HG02840 (cell line): ENCODE results near the gene PDK3.

Source experiments
- ATAC-seq: cut with Tn5 transposase; IDR thresholded peaks from one replicate; pipeline ENCODE4 v1.9.1; 2021; ENCODE audit warnings: mild to moderate bottlenecking, moderate library complexity, moderate number of reproducible peaks; ENCODE audit not compliant: unreplicated experiment, low FRiP score

Gene PDK3

GRCh38 chrX:24542756-24543155, 77.7 kb downstream of the PDK3 start:
- no peak for ATAC-seq

DNA sequence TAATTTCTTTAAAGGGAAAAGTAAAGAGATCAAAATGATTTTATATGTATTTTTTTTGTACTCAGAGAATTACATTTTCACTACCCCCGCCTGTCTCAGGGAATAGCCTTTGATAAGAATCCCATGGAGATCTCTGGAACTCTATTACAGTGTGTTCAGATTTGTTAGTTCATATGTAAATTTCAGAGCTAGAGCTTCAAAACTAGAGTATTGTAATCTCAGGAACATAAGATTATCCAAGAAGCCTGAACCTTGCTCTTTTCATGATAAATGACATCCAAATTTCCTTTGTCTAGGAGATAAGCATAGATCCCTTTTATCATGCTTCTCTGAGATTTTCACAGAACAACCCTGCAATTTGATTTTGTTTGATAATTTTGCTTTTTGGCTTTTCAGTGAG, 82.9 kb downstream of the PDK3 start:
- ATAC-seq = no peak

GRCh38 chrX:24550166-24550565, 85.1 kb downstream of the PDK3 start:
- no peak for ATAC-seq

GRCh38 chrX:24553011-24553410, 87.9 kb downstream of the PDK3 start:
- no peak for ATAC-seq

- ATAC-seq = no peak
Observed at GRCh38 chrX:24561121-24561520, 96.0 kb downstream of the PDK3 start.

DNA sequence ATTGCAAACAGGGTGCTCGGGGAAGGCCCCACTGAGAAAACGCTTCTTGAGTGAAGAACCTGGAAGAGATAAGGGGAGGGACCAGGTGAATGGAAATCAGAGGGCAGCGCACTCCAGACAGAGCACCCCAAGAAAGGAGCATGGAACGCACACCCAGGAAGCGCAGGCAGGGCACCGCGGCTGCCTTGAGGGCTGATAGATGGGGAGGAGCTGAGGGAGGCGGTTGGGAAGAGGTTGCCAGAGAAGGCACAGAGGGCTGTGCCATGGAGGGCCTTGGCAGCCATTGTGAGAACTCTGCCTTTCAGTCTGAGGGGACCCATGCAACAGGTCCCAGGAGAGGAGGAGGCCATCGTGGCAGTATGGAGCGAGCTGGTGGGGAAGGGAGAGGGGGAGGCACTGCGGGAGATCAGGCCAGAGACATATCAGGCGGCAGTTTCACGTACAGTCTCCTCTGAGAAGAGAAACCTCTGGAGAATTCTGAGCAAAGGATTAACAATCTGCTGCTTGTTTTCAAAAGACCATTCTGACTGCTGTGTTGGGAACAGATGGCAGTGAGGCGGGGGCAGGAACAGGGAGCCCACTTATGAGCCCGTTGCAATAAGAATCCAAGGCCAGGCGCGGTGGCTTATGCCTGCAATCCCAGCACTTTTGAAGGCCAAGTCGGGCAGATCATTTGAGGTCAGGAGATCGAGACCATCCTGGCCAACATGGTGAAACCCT, 98.4 kb downstream of the PDK3 start:
- no peak for ATAC-seq

GRCh38 chrX:24566240-24566639, 101.2 kb downstream of the PDK3 start:
- ATAC-seq = no peak

DNA sequence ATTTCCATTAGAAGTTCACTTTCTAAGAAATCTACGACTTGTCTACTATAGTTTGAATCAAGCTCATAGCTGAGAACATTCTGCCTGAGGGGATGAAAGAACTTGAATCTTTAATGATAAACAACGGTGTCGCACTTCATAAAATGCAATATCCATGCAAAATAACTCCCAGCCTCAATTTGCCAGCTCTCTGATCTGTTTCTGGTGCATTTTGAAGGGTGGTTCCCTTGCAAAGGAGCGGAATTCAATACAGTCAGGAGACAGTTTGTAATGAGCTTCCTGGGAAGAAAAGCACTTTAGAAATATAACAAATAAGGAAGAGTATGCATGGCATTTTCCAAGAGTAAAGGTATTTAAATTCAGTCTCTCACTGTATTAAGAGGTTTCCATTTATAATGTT, 102.1 kb downstream of the PDK3 start:
- ATAC-seq = no peak

DNA sequence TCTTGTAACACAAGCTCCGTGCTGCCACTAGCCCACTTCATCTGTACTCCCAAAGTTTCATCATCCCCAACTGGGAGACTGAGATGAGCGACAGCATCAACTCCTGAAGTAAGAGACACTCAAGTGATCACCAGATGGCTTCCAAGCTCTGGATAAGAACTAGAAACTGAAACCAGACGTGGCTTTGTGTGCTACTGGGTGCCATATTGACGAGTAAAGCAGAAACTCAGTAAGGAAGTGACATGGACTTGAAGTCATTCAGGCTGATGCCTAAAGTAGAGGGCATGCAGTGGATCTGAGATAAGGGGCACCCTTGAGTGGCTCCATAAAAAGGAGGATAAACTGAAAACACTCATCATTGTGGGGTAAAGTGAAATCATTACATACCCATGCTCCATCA, 109.7 kb downstream of the PDK3 start:
- ATAC-seq = no peak

DNA sequence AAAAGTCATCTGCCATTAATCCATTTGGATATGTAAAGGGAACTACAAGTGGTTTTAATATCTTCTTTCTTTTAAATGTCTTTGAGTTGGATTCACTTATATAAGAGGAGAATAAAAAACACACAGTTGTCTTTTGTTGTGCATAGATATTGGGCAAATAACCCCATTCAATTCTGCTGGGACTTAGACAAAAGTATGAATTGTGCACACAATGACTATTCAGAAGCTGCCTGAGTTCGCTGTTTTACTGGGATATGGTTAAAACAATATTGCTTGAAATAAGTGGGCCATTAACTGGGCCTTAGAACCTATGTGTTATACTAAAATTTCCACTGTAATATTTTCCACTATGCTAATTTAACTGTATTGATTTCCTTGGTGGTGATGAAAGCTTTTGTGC, 110.4 kb downstream of the PDK3 start:
- no peak for ATAC-seq

DNA sequence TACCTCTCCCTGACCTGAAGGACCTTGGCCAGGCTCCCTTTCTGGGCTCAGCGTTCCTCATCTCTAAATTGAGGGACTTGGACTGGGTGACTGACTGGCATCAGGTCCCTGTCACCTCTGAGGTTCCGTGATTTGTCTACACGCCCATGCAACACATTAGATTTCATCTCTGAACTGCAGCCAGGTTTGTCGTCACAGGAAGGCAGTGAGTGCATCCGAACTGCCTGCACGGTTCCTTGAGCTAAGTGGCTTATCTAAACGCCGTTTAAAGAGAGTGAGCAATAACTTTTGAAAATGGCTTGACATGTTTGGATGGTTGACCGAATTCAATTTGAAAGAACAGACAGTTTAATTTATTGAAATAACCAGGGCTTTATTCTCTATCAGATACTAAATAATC, 112.0 kb downstream of the PDK3 start:
- ATAC-seq = no peak
